Measurements from ENCODE around the gene CT45A9.
"Not testable (repeated sequence)": the region's sequence is repeated elsewhere in the genome, so short reads cannot be mapped to it uniquely, and the experiment has no call there.

Gene CT45A9

GRCh38 chrX:135871712-135872111 is at the start of gene CT45A9:
CT45A9 (minus strand) TSS chrX:135871812; CDS start chrX:135868061, 3,751 bp downstream.
- DNase-seq: not testable (repeated sequence)

- DNase-seq: not testable (repeated sequence)
Observed at GRCh38 chrX:135920516-135920915, 48.9 kb upstream of the CT45A9 start.

- no peak for DNase-seq
Observed at GRCh38 chrX:135914404-135914803, 42.8 kb upstream of the CT45A9 start.

- DNase-seq: no peak
Observed at GRCh38 chrX:135910251-135910650, 38.6 kb upstream of the CT45A9 start.

GRCh38 chrX:135893294-135893817 is 21.7 kb upstream of the CT45A9 start, which contains the start of the genes CT45A10 and SAGE1:
CT45A10 (minus strand) TSS chrX:135893444; CDS start chrX:135885344, 8,100 bp downstream.
SAGE1 (plus strand) TSS chrX:135893716; CDS start chrX:135896243, 2,527 bp downstream.
- DNase-seq: no peak

- DNase-seq: no peak
Observed at GRCh38 chrX:135892781-135893180, 21.2 kb upstream of the CT45A9 start.

- DNase-seq: no peak
Observed at GRCh38 chrX:135890087-135890585, 18.5 kb upstream of the CT45A9 start.

- DNase-seq: not testable (repeated sequence)
Observed at GRCh38 chrX:135888976-135889375, 17.4 kb upstream of the CT45A9 start.

GRCh38 chrX:135888230-135888629 is 16.6 kb upstream of the CT45A9 start:
- not testable (repeated sequence) for DNase-seq

- DNase-seq: not testable (repeated sequence)
Observed at GRCh38 chrX:135882741-135883140, 11.1 kb upstream of the CT45A9 start.

- not testable (repeated sequence) for DNase-seq
Observed at GRCh38 chrX:135854438-135854837, 17.2 kb downstream of the CT45A9 start, which contains the start of gene CT45A8. CT45A8 (minus strand) TSS chrX:135854538; CDS start chrX:135850783, 3,755 bp downstream.

- DNase-seq: not testable (repeated sequence)
Observed at GRCh38 chrX:135837180-135837579, 34.4 kb downstream of the CT45A9 start, which contains the start of gene CT45A7. CT45A7 (minus strand) TSS chrX:135837280; CDS start chrX:135833533, 3,747 bp downstream.

GRCh38 chrX:135819912-135820311 is 51.7 kb downstream of the CT45A9 start, which contains the start of gene CT45A2:
CT45A2 (minus strand) TSS chrX:135820012; CDS start chrX:135816265, 3,747 bp downstream.
- DNase-seq: not testable (repeated sequence)

Data from NCI-H524 treated with DMSO at 0.1 percent for 48 hours (cell line).